ENCODE results near the gene PDE4D.

DNA sequence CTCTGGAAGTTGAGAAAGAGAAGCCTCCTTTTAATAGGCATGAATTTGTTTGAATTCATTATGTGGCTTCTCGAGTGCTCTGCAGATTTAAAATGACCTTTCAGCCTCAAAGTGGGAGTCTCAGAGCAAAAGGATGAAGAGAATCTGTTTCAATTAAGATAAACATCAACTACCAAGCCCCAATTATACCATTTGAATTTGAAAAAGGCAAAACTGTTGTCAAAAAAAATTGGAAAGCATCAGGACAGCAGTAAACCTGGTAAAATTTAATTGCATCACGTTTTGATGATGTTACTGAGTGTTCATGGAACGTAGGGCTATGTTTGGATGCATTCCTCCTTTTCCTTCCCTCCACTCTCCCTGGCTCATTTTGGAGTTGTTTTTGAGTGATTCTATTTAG lies 637.2 kb downstream of the PDE4D start:
- TF ChIP-seq EZH2 (IDR thresholded peaks at IDR 0.05; ENCODE audit: low read length), result no peak
- TF ChIP-seq, protein P1, sequence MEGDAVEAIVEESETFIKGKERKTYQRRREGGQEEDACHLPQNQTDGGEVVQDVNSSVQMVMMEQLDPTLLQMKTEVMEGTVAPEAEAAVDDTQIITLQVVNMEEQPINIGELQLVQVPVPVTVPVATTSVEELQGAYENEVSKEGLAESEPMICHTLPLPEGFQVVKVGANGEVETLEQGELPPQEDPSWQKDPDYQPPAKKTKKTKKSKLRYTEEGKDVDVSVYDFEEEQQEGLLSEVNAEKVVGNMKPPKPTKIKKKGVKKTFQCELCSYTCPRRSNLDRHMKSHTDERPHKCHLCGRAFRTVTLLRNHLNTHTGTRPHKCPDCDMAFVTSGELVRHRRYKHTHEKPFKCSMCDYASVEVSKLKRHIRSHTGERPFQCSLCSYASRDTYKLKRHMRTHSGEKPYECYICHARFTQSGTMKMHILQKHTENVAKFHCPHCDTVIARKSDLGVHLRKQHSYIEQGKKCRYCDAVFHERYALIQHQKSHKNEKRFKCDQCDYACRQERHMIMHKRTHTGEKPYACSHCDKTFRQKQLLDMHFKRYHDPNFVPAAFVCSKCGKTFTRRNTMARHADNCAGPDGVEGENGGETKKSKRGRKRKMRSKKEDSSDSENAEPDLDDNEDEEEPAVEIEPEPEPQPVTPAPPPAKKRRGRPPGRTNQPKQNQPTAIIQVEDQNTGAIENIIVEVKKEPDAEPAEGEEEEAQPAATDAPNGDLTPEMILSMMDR (optimal IDR thresholded peaks at IDR 0.05 in 1 of 3, IDR thresholded peaks at IDR 0.05 in 1 of 3, conservative IDR thresholded peaks at IDR 0.05 in 1 of 3; ENCODE audit: extremely low read depth in 1 of 3, insufficient read depth in 2 of 3, low read length in 3 of 3), result no peak
